Nucleus accumbens (tissue), 56 donors: ENCODE results near the gene LAG3.
A peak's percentile ranks its signal among the peaks of the same experiment; 100 is the strongest.

Experiments
- DNase-seq, 56 donors: peaks; one replicate each; lab custom pipeline; 2025; lab: John Stamatoyannopoulos, UW

LAG3 gene

DNA sequence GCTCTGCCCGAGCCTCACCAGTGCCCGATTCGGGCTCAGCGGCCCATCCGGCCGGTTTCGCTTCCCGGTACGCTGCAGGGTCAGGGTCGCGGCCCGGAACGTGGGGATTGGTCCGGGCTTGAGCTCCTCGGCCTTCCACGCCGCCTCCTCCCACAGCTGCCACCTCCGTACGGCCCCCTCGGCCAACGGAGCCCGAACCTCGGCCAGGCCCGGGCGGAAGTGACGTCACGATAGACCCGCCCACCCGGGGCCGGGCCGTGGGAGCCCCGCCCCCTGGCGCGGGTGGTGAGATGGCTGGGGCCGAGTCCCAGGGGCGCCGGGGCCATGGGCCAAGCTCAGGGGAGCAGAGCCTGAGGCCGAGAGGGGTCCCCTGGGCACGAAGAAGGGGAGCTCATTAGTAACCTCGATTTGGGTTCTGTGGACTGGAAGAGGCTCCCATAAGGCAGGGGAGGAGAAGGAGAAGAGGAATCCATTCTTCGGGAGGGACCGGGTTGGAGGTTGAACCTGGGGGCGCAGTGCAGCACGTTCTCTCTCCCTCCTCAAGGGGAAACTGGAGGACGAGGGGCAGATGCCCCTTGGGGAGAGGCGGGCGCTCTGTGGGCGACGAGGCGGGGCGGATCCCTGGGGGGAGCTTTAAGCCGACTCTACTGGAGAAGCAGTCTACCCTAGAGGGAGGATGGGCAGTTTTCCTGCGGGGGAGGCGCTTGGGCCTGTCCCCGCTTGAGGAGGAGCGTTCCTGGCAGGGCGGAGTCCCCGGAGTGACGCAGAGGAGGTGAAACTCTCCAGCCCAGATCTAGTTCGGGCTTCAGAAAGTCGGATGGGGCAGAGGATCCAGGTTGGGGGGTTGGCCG lies 19.2 kb upstream of the LAG3 start, which contains the start of gene MLF2:
Gene MLF2 (minus strand): TSS at position 221 of the 851 bp plus-strand sequence. CDS start 807 bp downstream, outside the sequence.
- DNase-seq, result peak; percentile 66 to 97 (median 92)

DNA sequence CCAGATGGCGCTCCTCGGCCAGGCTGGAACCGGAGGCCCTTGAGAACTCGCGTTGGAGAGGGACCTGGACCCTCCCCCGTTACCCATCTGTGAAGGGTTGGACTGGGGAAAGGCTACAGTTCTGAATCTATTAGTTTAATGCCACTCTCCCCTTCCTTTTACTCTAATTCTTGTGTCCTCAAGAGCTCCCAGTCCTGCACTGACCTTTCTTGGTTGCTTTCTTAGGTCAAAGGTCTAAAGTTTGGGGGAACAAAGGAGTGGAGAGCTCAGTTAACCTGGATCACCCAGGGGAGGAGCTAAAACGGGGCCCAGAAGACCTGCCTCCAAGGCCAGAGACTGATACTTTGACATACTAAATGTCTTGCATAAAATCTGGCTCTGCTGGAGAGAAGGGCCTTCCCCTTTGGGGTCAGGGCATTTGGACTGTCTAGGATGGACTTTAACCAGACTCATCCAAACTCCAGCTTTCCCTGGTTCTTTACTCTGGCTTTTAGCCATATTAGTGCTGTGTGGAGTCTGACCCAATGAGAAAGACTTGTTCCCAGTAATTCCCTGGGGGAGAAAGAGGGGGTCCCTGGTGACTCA lies 18.5 kb upstream of the LAG3 start:
- no peak for DNase-seq

DNA sequence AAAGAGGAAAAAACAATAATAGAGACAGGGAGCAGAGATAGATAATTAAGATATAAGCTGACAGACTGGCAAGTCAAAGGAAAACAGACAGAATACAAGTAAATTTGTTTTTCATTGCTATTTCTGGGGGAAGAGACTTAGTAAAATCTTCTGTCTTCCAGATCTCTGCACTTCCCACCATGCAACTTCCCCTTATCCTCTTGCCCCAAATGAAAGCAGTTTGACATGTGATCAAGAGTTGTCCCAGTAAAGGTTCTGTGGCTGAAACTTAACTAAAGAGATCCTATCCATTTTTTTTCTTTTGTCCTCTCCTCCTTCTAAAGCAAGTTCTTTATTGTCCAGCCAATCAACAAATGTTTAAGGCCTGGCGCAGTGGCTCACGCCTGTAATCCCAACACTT lies 17.9 kb upstream of the LAG3 start:
- no peak for DNase-seq

DNA sequence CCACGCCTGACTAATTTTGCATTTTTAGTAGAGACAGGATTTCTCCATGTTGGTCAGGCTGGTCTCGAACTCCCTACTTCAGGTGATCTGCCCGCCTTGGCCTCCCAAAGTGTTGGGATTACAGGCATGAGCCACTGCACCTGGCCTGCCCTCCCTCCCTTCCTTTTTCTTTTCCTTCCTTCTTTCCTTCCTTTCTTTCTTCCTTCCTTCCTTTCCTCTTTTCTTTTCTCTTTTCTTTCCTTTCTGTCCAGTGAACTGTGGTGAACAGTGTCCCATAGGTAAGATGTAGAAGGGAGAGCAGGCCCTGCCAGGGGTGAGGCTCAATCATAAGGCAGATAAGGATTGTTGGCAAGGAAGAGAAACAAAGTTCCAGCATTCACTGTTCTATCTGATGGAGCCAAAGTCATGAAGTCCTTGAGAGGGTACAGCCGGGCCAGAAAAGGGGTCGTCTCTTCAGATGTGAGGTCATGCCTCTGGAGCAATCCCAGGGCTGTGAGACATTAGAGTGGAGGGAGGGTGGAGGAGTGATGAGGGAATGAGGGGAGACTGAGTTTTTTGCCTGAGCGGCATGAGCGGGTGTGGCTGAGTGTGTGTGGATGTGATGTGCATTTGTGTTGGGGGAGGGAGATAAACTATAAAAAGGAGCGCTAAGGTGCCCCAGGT lies 15.2 kb upstream of the LAG3 start:
- no peak for DNase-seq

DNA sequence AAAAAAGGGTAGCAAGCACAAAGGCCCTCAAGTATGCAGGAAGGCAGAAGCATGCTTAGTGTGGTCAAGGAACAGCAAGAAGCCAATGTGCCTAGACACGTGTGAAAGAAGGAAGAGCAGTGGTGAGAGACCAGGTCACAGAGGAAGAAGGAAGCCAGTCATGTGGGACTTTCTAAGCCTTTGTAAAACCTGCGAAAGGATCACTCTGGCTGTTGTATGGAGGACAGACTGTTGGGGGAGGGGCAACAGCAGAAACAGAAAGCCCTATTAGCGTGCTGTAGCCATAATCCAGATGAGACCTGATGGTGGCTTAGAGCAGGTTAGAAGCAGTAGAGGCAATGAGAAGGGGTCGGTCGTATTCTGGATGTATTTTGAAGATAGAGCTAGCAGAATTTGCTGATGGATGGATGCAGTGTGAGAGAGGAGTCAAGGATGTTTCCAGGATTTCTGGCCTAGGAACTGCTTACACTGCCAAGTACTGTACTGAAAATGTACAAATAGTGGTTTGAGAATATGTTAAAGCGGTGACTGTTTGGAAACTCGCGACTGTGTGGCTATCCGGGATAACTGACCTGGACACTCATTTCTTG lies 13.7 kb upstream of the LAG3 start:
- DNase-seq, result no peak

DNA sequence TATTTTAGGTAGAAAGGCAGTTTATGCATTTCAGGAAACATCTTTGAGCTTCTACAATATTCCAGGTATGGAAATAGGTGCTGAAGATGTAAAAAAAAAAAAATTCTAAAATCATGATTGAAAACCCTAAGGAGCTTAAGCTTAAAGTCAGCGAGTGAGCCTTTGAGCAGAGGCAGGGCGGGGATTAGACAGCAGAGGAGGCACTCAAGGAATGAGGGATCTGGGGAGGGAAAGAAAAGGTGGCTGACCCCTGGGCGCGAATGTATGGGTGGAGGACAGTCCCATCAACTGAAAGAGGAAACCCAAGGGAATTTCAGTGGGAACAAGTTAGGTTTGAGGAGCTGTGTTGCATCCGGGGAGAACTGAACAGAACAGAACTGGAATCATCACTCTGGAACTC lies 12.6 kb upstream of the LAG3 start:
- no peak for DNase-seq

DNA sequence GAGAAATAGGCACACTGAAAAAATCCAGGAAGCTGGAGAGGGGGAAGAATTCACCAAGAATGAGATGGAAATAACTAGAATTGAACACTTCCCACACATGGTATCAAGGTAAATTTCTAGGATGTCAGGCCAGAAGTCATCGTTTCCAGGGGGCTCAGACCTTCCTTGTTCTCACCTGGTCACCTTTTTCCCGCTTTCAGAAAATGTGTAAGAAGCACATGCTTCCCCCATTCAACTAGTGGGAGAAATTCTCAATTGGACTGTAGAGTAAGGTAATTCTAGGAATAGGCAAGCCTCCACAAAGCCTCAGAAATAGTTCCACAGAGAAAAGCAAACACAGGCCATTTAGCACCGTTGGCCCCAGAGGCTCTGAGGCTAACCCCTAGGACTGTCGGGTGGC lies 8.9 kb upstream of the LAG3 start:
- DNase-seq, result no peak

DNA sequence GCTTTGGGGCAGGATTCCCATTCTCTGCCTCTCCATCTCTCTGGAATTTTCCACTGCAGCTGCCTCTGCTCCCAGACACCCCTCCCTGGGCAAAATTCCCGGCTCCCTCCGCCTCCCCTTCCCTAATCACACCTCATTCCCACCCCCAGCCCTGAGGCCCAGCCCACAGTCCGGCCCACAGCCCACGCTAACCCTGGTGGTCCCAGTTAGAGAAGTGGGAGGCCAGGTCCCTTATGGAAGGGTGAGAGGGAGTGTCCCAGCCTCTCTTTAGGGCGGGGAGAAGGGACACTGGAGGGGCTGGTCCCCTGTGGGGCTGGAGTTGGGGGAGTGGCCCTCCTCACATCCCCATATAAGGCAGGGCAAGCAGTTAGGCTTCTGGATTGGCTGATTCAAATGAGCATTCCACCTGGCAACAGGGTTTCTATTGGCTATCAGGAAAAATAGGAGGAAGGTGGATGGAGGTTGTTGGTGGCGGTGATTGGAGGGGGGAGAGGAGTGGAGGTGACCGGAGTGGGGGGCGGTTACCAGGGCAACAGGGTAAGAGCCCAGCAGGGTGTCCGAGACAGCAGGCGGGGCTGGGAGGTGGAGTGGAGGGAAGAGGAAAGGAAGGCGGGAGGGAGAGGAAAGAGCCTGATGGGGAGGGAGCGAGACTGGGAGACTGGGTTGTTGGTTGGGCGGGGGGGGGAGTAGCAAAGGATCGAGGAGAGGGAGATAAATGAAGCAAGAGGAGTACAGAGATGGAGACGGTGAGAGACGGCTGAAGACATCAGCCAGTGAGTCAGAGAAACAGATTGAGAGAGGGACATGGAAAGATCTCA lies 8.1 kb upstream of the LAG3 start:
- DNase-seq, result peak; percentile 45 to 96 (median 85)

DNA sequence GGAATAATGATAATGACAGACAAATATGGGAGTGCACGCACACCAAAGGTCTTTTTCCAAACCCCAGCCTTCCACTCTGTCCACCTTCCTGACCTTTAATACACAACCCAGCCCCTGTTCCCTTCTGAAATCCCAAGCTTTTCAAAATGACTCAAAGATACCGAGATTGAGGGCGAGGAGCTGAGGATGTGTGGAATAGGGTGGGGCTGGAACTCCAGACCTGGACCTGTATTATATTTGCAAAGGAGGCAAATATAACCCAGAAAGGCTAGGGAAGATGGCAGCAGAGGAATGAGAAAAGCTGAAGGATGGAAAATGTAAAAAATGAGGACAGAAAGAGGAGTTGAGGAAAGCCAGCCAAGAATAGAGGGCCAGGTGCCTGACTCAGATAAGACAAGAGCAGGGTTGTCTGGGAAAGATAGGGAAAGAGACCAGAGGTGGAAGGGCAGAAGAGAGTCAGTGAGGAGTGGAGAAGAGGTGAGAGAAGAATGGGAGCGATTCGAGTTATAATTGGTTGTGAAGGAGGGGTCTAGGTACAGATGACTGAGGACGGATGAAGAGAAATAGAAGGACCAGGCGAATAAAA lies 7.2 kb upstream of the LAG3 start:
- DNase-seq, result peak in 1 of 56 donors; percentile 40

DNA sequence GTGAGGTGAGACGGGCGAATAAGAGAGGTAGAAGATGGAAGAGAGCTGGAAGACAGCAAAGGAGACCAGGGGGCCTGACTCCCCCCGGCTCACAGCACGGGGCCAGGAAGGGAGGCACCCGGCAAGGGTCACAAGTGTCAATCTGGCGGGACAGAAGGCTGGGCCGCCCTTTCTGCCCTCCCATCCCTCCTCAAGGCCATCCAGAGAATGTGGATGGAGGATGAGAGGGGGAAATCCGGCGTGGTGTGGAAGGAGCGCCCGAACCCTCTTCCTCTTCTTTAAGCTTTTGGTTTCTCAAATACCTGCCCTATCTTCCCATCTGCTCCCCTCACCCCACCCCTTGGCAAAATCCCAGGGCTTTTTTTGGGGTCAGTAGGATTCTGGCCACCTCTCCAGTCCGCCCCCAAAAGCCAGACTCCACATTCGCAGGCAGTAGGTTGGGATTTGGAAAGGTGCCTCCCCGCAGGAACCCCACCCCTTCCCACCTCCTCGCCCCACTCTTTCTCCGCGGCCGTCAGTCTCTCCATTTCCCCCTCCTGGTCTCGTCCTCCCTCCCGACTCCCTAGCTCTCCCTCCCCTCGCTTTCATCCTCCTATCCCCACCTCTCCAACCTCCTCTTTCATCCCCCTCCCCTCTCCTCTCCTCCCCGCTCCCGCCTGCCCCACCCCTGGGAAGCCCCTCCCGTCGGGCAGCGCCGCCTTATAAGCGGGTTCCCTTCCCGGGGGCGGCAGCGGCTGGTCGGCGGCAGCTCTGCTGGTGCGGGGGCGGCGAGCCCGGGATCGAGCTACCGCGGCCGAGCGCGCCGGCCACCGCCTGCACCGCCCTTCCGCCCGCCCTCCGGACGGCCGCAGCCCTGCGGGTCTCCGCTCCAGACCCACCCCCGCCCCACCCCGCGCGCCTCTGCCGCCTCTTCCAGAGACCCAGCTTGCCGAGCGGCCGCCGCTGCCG lies 6.4 kb upstream of the LAG3 start, which contains the start of gene PTMS:
Gene PTMS (plus strand): TSS at position 730 of the 948 bp plus-strand sequence. CDS start 343 bp downstream, outside the sequence.
- DNase-seq, result peak in 48 of 56 donors; percentile 9 to 88 (median 57)

DNA sequence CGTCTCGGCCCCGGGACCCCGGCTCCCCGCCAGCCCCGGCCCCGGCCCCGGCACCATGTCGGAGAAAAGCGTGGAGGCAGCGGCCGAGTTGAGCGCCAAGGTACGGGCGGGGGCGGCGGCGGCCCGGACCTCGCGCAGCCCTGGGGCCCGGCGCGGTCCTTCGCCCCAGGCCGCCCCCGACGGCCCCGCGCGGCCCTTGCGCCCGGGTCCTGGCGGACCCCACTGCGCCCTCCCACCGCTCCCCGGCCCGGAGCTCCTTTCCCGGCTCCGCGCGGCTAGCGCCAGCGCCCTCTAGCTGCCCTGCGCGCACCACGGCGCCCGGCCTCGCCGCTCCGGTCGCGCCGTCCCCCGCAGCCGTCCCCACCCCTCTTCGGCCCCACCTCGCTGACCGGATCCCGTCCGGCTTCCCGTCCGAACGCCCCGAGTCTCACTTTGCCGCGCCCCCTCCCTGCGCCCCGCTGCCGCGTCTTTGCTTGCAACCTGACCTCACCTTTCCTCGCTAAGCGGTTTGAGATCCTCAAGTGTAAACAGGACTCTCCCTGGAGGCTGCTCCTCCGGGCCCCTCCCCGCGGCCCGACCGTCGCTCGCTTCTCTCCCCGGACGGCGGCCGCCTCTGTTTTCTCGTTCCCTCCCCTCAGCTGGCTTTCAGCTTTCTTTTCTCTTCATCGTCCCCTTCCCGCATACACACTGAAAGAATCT lies 5.5 kb upstream of the LAG3 start:
- DNase-seq, result peak in 46 of 56 donors; percentile 10 to 78 (median 44)

DNA sequence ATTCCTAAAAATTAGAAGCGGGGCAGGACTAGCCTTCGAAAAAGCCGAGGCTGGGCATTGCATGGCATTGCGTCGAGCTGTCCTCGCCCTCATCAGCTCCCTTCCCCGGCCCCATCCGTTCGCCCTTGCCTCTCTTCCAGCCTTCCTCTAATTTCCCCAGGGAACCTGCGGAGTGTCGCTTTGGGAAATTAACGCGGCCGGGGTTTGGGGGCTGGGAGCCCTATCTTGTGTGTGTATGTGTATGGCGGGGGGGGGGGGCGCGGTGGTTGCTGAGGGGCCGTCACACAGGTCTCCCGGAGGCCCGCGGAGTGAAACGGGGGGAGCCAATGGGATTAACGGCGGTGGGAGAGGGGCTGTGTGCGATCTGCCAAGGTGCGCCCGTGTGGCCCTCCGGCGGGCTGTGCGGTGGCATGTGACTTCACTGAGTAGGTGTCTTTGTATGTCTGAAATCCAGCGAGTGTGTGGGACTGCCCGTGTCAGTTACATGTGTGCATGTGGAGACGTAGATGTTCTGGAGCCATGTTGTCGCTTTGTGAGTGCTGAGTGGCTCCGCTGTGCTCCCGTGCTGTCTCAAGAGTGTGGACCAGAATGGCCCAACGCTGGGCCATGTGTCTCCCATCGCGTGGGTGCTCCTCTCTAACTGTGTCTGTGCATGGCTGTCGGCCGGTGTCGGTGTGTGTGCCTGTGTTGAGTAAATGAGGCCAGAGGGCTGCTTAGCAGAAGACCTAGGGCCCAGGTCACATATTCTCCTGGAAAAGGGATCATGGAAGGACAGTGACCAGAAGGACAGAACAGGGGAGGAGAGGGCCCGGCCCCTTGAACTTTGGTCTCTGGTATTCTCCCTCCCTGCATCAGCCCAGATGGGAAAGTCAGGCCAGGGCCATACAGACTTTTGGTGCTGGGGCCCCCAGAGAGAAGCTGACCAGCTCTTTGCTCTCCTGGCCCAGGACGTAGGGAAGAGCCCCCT lies 4.7 kb upstream of the LAG3 start:
- DNase-seq, result peak in 35 of 56 donors; percentile 22 to 83 (median 46)

DNA sequence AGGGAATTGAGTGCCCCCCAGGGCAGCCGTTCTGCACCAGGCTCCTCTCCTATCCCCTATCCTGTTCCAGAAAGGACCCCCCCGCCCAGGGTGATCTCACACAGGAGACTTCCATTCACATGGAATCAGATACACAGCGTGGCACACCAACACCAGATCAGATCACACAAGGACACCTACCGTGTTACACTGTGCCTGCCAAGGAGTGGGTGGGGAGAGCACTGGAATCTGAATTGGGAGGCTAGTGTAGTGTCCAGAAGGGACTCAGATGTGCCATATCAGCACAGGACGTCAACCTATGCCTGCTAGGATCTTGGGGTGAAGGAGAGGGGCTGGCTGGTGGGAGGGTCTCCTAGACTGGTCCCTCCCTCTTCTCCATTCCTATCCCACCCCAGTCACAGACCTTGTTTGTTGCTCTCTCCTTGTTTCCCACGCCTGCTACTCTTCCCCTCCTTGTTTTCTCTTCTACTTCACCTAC lies 3.8 kb upstream of the LAG3 start:
- DNase-seq, result no peak

DNA sequence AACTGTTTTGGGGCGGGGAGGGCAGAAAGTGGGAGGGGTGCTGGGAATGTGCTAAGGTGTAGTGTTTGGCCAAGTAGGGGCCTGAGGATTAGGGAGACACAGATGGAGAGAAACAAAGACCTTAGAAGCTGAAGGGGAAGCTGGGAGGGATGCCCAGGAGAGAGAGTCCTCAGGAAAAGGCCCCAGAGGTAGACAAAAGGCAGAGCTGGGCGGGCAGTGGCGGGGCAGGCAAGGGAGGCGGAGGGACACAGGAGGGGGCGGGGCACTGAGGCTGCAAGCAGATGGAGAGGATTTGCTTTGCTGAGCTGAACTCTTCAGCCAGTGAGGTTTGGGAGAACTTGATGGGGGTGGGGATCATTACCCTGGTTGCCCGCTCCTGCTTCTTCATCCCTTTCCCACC lies 3.3 kb upstream of the LAG3 start:
- peak in 1 of 56 donors; percentile 15 for DNase-seq

DNA sequence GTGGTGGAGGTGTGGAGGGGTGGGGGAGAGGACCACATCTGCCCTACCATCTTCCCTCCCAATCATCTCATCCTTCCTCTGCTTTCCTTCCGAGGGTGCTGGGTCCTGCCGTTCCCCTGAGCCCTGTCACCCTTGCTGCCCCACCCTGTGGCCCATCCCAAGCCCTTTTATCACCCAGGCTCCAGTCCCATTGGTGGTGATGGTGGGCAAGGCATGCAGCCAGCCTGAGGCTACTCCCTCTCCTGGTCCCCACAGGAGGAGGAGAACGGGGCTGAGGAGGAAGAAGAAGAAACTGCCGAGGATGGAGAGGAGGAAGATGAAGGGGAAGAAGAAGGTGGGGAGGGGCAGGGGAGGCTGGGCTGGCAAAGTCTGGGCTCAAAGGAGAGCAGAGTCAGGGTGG lies 2.7 kb upstream of the LAG3 start:
- DNase-seq, result no peak

DNA sequence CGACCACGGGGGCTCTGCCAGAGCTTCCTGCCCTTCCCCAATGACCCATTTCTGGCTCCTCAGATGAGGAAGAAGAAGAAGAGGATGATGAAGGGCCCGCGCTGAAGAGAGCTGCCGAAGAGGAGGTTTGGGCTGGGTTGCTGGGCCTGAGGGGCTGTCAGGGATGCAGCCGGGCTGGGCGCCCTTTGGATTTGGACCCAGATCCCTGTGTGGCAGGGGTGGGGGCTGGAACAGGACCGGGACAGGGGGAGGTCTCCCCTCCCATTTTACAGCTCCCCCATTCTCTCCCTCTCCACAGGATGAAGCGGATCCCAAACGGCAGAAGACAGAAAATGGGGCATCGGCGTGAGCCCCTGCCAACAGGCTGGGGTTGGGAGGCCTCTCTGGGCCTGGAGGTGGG lies 2.2 kb upstream of the LAG3 start:
- DNase-seq, result no peak

DNA sequence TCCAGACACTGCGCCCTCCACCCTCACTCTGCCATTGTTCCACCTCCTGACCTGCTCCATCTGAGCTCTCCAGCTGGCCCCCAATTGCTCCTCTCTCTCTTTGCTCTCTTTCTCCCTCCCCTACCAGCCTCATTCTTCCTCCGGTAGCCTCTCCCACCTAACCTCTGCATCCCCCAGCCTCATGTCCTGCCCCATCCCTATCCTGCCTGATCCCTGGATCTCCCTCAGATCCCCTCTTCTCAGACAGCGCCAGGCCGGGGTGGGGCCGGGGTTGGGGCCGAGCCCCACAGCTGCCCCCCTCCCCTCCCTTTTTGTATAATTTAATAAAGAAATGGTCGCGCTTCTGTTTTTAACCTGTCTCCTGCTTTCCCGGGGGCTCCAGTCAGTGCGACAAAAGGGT lies 1.7 kb upstream of the LAG3 start:
- DNase-seq, result no peak
